Activated CD4-positive, alpha-beta T cell treated with anti-CD3 and anti-CD28 coated beads for 36 hours (primary cell): ENCODE measurements around the gene PCDHGA4. TPM values are rescaled to one million over a fixed set of nuclear protein-coding genes. Genes with fewer than 3 reads are reported as not detected.
"Not testable (repeated sequence)": the region's sequence is repeated elsewhere in the genome, so short reads cannot be mapped to it uniquely, and the experiment has no call there.

ENCODE experiments used
- ATAC-seq: fragments of 200-7000 bp; cut with Tn5 transposase; one replicate; pipeline ENCODE4 v1.10.0; 2021; ENCODE audit warnings: mild to moderate bottlenecking, moderate library complexity
- CTCF ChIA-PET: fragments of 350-600 bp; sonication (Branson Sonifier 250); formaldehyde crosslinking; loops from one replicate; lab custom pipeline; 2021; ENCODE audit warnings: antibody characterized with exemption; lab: Charles Lee
- POLR2A ChIA-PET: fragments of 350-600 bp; sonication (Branson Sonifier 250); formaldehyde crosslinking; loops from one replicate; lab custom pipeline; 2021; ENCODE audit warnings: antibody characterized with exemption, inconsistent platforms; lab: Charles Lee
- DNase-seq: peaks from one replicate; pipeline ENCODE4 v3.0.0-alpha.2; 2020
- H3K27ac Mint-ChIP-seq: one replicate; pipeline ENCODE4 v1.8.0; 2021; ENCODE audit warnings: mixed read lengths
- H3K27me3 Mint-ChIP-seq: one replicate; pipeline ENCODE4 v1.8.0; 2021; ENCODE audit warnings: mixed read lengths
- H3K36me3 Mint-ChIP-seq: one replicate; pipeline ENCODE4 v1.8.0; 2021; ENCODE audit warnings: low read depth, mixed read lengths
- H3K4me1 Mint-ChIP-seq: one replicate; pipeline ENCODE4 v1.8.0; 2021; ENCODE audit warnings: mixed read lengths
- H3K4me3 Mint-ChIP-seq: one replicate; pipeline ENCODE4 v1.8.0; 2021; ENCODE audit warnings: mild to moderate bottlenecking, moderate library complexity, mixed read lengths
- H3K9me3 Mint-ChIP-seq: one replicate; pipeline ENCODE4 v1.8.0; 2021; ENCODE audit warnings: low read depth, mixed read lengths
- intact Hi-C, 2 experiments: fragments of 100-400 bp; cut with DNase I in 1 of 2; cut with micrococcal nuclease in 1 of 2; formaldehyde crosslinking; loops; one replicate each; pipeline versions ENCODE4 v1.14.2 to v1.15.1; 2022 to 2024; cut with DNase I, micrococcal nuclease
- total RNA-seq, 2 experiments: library from RNA; stranded (reverse); gene quantifications; one replicate each; pipeline ENCODE4 v1.2.3, GENCODE V29; 2021

Gene PCDHGA4
- total RNA-seq, 2 experiments from 2014 or later, result 0.11 TPM

GRCh38 chr5:141330299-141331080 is 24.3 kb upstream of the PCDHGA4 start, which contains the start of gene PCDHGA1:
TSS of gene PCDHGA1 (plus strand) at chr5:141330514.
- H3K4me3 Mint-ChIP-seq, result no peak within 1 kb of the TSS
- peaks cover 18% of the 10 kb centered on the region for H3K36me3 Mint-ChIP-seq
- intact Hi-C loops, result no loop called here
- peaks cover 50% of the 10 kb centered on the region for H3K27me3 Mint-ChIP-seq
- POLR2A ChIA-PET, result interaction anchor here (0.7 to 1.0 kb wide), 2 partner anchors 10 to 62 kb away, joined by 3 to 4 read pairs; partner anchors contain the start of genes PCDHGA8 and TAF7
- CTCF ChIA-PET, result interaction anchor here (0.6 to 4.1 kb wide), 12 partner anchors 8 to 241 kb away, joined by 3 to 23 read pairs (median 6); partner anchors contain the start of genes PCDHGA2, PCDHGA3, PCDHGB3 and TAF7
- ATAC-seq (peak; percentile 38), DNase-seq (peak; percentile 62)
- no peak within 1 kb of the TSS for H3K27ac Mint-ChIP-seq
- peaks cover 26% of the 10 kb centered on the region for H3K9me3 Mint-ChIP-seq
- H3K4me1 Mint-ChIP-seq, result peaks cover 2% of the 10 kb centered on the region

GRCh38 chr5:141332571-141332970 is 22.2 kb upstream of the PCDHGA4 start:
- intact Hi-C loops, ATAC-seq, H3K27ac Mint-ChIP-seq, POLR2A ChIA-PET, DNase-seq, H3K4me3 Mint-ChIP-seq, H3K4me1 Mint-ChIP-seq: not testable (repeated sequence)
- Mint-ChIP-seq H3K27me3 (peaks cover 57% of the 10 kb centered on the region), H3K9me3 (peaks cover 28% of the 10 kb centered on the region), H3K36me3 (peaks cover 17% of the 10 kb centered on the region)
- CTCF ChIA-PET, result interaction anchor here (0.8 kb wide), 1 partner anchor 11 kb away, joined by 3 read pairs; the partner anchor contains the start of gene PCDHGA3

- ChIA-PET CTCF (interaction anchor here (0.6 to 3.4 kb wide), 14 partner anchors 11 to 225 kb away, joined by 3 to 22 read pairs (median 4); partner anchors contain the start of genes PCDHGA10, PCDHGA11, PCDHGA5 and PCDHGA8), POLR2A (no interaction called here)
- intact Hi-C loops, result no loop called here
- Mint-ChIP-seq H3K9me3 (peaks cover 46% of the 10 kb centered on the region), H3K4me3 (peak within 1 kb of the TSS; percentile 15), H3K27me3 (peaks cover 65% of the 10 kb centered on the region), H3K27ac (no peak within 1 kb of the TSS), H3K4me1 (no peaks in the 10 kb centered on the region), H3K36me3 (peaks cover 22% of the 10 kb centered on the region)
- peak; percentile 39 for DNase-seq
- ATAC-seq, result no peak
These were observed 16.1 kb upstream of the PCDHGA4 start, which contains the start of gene PCDHGA2 for GRCh38 chr5:141338538-141339306. TSS of gene PCDHGA2 (plus strand) at chr5:141338760.

DNA sequence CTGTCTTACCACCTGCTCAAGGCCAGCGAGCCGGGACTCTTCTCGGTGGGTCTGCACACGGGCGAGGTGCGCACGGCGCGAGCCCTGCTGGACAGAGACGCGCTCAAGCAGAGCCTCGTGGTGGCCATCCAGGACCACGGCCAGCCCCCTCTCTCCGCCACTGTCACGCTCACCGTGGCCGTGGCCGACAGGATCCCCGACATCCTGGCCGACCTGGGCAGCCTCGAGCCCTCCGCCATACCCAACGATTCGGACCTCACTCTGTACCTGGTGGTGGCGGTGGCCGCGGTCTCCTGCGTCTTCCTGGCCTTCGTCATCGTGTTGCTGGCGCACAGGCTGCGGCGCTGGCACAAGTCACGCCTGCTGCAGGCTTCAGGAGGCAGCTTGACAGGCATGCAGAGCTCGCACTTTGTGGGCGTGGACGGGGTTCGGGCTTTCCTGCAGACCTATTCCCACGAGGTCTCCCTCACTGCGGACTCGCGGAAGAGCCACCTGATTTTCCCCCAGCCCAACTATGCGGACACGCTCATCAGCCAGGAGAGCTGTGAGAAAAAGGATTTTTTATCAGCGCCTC is 14.0 kb upstream of the PCDHGA4 start:
- Mint-ChIP-seq H3K36me3 (peaks cover 31% of the 10 kb centered on the region), H3K9me3 (peaks cover 52% of the 10 kb centered on the region), H3K27me3 (peaks cover 68% of the 10 kb centered on the region)
- intact Hi-C loops, result loop anchor here in 1 of 2 experiments (10.0 kb wide), 1 partner anchor 236 kb away; the partner anchor contains the start of gene PCDHB3
- H3K4me3 Mint-ChIP-seq, DNase-seq, ATAC-seq, H3K27ac Mint-ChIP-seq, POLR2A ChIA-PET, H3K4me1 Mint-ChIP-seq: not testable (repeated sequence)
- CTCF ChIA-PET, result interaction anchor here (3.4 kb wide), 1 partner anchor 13 kb away, joined by 22 read pairs; no protein-coding TSS in a partner anchor

DNA sequence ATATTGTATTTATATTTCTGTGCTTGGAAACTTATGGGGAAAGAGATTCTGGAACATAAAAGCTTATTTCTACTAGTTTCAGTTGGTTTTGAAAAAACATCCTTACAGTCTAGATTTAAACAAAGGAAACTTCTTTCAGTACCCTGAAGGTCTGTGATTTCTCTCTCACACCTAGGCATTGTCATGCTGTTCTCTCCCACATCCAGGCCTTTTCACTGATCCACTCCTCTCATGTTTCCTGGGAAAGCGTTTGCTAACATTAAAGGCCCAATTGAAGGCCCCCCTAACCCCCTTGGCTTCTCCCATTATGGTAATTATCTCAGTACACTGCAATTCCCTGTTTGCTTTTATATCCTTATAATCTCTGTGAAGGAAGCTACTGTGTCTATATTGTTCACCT is 12.0 kb upstream of the PCDHGA4 start:
- no peak overlapping the region for H3K27ac Mint-ChIP-seq
- intact Hi-C loops, result loop anchor here in 1 of 2 experiments (10.0 kb wide), 1 partner anchor 238 kb away; the partner anchor contains the start of gene PCDHB3
- no peak overlapping the region for H3K4me3 Mint-ChIP-seq
- H3K4me1 Mint-ChIP-seq, result no peaks in the 10 kb centered on the region
- ChIA-PET POLR2A (no interaction called here), CTCF (interaction anchor here (0.6 to 2.4 kb wide), 4 partner anchors 22 to 642 kb away, joined by 3 to 9 read pairs (median 4); partner anchors contain the start of genes PCDHGA10, TAF7 and ZMAT2)
- peaks cover 65% of the 10 kb centered on the region for H3K27me3 Mint-ChIP-seq
- DNase-seq (no peak), ATAC-seq (no peak)
- peaks cover 47% of the 10 kb centered on the region for H3K9me3 Mint-ChIP-seq
- H3K36me3 Mint-ChIP-seq, result peaks cover 33% of the 10 kb centered on the region

- peak; percentile 43 for DNase-seq
- peaks cover 62% of the 10 kb centered on the region for H3K27me3 Mint-ChIP-seq
- no peaks in the 10 kb centered on the region for H3K4me1 Mint-ChIP-seq
- POLR2A ChIA-PET, result no interaction called here
- H3K36me3 Mint-ChIP-seq, result peaks cover 27% of the 10 kb centered on the region
- CTCF ChIA-PET, result interaction anchor here (0.6 to 2.4 kb wide), 12 partner anchors 9 to 195 kb away, joined by 3 to 10 read pairs (median 4); partner anchors contain the start of genes PCDHGA1, PCDHGA10, PCDHGA12 and TAF7
- H3K4me3 Mint-ChIP-seq, result peak within 1 kb of the TSS; percentile 43
- intact Hi-C loops, result loop anchor here in 1 of 2 experiments (10.0 kb wide), 1 partner anchor 239 kb away; the partner anchor contains the start of gene PCDHB3
- ATAC-seq, result no peak
- H3K9me3 Mint-ChIP-seq, result peaks cover 41% of the 10 kb centered on the region
- no peak within 1 kb of the TSS for H3K27ac Mint-ChIP-seq
These were observed 11.4 kb upstream of the PCDHGA4 start, which contains the start of gene PCDHGA3 for GRCh38 chr5:141343242-141343952. TSS of gene PCDHGA3 (plus strand) at chr5:141343829. CDS start at chr5:141344034, 205 bp downstream.

GRCh38 chr5:141343953-141344463 is 10.8 kb upstream of the PCDHGA4 start:
- H3K4me1 Mint-ChIP-seq, result no peaks in the 10 kb centered on the region
- no peak overlapping the region for H3K27ac Mint-ChIP-seq
- peak overlapping the region; percentile 43 for H3K4me3 Mint-ChIP-seq
- ATAC-seq, result no peak
- ChIA-PET CTCF (interaction anchor here (0.6 to 2.4 kb wide), 14 partner anchors 9 to 642 kb away, joined by 3 to 10 read pairs (median 4); partner anchors contain the start of genes PCDHGA1, PCDHGA10, PCDHGA12 and TAF7), POLR2A (no interaction called here)
- H3K27me3 Mint-ChIP-seq, result peaks cover 61% of the 10 kb centered on the region
- intact Hi-C loops, result loop anchor here in 1 of 2 experiments (10.0 kb wide), 1 partner anchor 239 kb away; the partner anchor contains the start of gene PCDHB3
- peaks cover 25% of the 10 kb centered on the region for H3K36me3 Mint-ChIP-seq
- H3K9me3 Mint-ChIP-seq, result peaks cover 35% of the 10 kb centered on the region
- DNase-seq, result no peak

DNA sequence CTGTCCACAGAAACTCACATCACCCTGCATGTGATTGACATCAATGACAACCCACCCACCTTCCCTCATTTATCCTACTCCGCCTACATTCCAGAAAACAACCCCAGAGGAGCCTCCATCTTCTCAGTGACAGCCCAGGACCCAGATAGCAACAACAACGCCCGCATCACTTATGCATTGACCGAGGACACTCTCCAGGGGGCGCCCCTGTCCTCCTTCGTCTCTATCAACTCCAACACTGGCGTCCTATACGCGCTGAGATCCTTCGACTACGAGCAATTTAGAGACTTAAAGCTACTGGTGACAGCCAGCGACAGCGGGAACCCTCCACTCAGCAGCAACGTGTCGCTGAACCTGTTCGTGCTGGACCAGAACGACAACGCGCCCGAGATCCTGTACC is 9.5 kb upstream of the PCDHGA4 start:
- no peak overlapping the region for H3K27ac Mint-ChIP-seq
- H3K27me3 Mint-ChIP-seq, result peaks cover 60% of the 10 kb centered on the region
- POLR2A ChIA-PET, result no interaction called here
- CTCF ChIA-PET, result interaction anchor here (2.2 kb wide), 1 partner anchor 15 kb away, joined by 6 read pairs; the partner anchor contains the start of gene PCDHGA1
- H3K9me3 Mint-ChIP-seq, result peaks cover 31% of the 10 kb centered on the region
- intact Hi-C loops, result loop anchor here in 1 of 2 experiments (10.0 kb wide), 1 partner anchor 241 kb away; the partner anchor contains the start of gene PCDHB3
- H3K4me3 Mint-ChIP-seq, result no peak overlapping the region
- DNase-seq (no peak), ATAC-seq (no peak)
- H3K4me1 Mint-ChIP-seq, result no peaks in the 10 kb centered on the region
- peaks cover 23% of the 10 kb centered on the region for H3K36me3 Mint-ChIP-seq

- H3K27ac Mint-ChIP-seq, H3K4me3 Mint-ChIP-seq, ATAC-seq, DNase-seq, H3K4me1 Mint-ChIP-seq, POLR2A ChIA-PET: not testable (repeated sequence)
- peaks cover 23% of the 10 kb centered on the region for H3K36me3 Mint-ChIP-seq
- peaks cover 64% of the 10 kb centered on the region for H3K27me3 Mint-ChIP-seq
- intact Hi-C loops, result loop anchor here in 1 of 2 experiments (10.0 kb wide), 1 partner anchor 241 kb away; the partner anchor contains the start of gene PCDHB3
- CTCF ChIA-PET, result interaction anchor here (0.6 kb wide), 1 partner anchor 221 kb away, joined by 4 read pairs; no protein-coding TSS in a partner anchor
- H3K9me3 Mint-ChIP-seq, result peaks cover 31% of the 10 kb centered on the region
These were observed 8.8 kb upstream of the PCDHGA4 start for GRCh38 chr5:141346017-141346416.
